ENCODE data around the gene RASSF6.

RASSF6 gene

DNA sequence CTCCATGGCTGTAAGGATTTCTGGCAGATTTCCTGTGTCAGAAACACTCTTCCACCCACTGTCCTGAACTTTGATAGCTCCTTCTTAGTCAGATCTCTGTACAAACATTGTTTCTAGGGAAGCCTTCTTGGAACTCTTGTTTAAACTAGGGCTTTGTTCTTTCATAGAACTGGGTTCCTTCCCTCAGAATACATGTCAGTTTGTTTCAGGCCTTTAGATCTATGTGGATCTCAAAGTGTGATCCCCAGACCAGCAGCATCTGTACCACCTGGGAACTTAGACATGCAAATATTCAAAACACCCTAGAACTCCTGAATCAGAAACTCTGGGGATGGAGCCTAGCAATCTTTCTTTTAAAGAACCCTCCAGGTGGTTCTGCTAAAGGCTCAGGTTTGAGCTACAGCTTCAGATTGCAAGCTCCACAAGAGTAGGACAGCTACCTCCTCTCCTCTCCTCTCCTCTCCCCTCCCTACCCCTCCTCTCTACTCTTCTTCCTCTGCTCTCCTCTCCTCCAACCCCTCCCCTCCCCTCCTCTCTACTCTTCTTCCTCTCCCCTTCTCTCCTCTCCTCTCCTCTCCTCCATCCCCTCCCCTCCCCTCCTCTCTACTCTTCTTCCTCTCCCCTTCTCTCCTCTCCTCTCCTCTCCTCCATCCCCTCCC, 12.7 kb downstream of the RASSF6 start:
- Histone ChIP-seq H3K36me3 (ENCODE audit: low read length) (no peaks in the 10 kb centered on the region), H3K27me3 (ENCODE audit: low read length) (no peaks in the 10 kb centered on the region), H3K9me2 (replicated peaks; ENCODE audit: insufficient read depth, low read length) (no peaks in the 10 kb centered on the region), H3K4me2 (ENCODE audit: low read depth, low read length, poor library complexity, severe bottlenecking) (peak overlapping the region; percentile 78), H3K4me3 (ENCODE audit: insufficient read depth, low read length, poor library complexity, severe bottlenecking) (peak overlapping the region; percentile 15), H4K20me1 (ENCODE audit: low read depth, low read length) (no peaks in the 10 kb centered on the region), H3K27ac (ENCODE audit: low read depth, low read length) (peak overlapping the region; percentile 100), H3F3A (ENCODE audit: insufficient read depth) (peaks cover 30% of the 10 kb centered on the region), H3K79me2 (ENCODE audit: insufficient read depth, low read length) (no peaks in the 10 kb centered on the region), H3K9ac (ENCODE audit: low read length) (peak overlapping the region; percentile 58), H3K9me3 (ENCODE audit: insufficient read depth, low read length) (no peaks in the 10 kb centered on the region), H2AFZ (ENCODE audit: low read depth, low read length, severe bottlenecking) (no peak overlapping the region)
- TF ChIP-seq CTCF (IDR thresholded peaks at IDR 0.05; ENCODE audit: insufficient read depth, low read length, poor library complexity, severe bottlenecking) (no peak), EZH2phosphoT487 (conservative IDR thresholded peaks at IDR 0.05; ENCODE audit: low read length) (no peak)

- peak overlapping the region; percentile 100 for H3K27ac ChIP-seq (ENCODE audit: low read depth, low read length)
Measured at GRCh38 chr4:73606465-73606974, 13.7 kb downstream of the RASSF6 start.

DNA sequence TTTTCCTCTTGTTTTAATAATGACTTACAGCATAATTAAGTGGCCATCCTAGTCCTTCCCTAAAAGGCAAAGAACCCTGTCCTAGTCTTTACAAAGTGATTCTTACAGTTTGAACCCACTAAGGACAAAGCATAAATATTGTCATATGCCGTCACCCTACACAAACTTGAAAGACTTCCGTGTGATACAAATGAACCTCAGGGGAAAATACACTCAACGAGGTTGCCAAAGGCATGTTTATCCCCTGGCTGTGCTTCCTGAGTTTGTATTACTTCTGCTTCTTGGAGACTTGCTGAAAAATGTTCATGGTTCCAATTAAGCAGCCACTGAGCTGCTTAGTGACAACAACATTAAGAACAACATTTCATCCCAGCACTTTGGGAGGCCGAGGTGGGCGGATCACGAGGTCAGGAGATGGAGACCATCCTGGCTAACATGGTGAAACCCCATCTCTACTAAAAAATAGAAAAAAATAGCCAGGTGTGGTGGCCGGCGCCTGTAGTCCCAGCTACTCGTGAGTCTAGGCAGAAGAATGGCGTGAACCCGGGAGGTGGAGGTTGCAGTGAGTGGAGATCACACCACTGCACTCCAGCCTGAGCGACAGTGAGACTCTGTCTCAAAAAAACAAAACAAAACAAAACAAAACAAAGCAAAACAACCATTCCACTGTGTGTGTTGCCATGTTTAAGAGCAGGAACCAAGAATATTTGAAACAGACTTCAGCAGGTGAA, 16.2 kb downstream of the RASSF6 start:
- TF ChIP-seq CTCF (IDR thresholded peaks at IDR 0.05; ENCODE audit: insufficient read depth, low read length, poor library complexity, severe bottlenecking) (no peak), EZH2phosphoT487 (conservative IDR thresholded peaks at IDR 0.05; ENCODE audit: low read length) (no peak)
- Histone ChIP-seq H3K9me2 (replicated peaks; ENCODE audit: insufficient read depth, low read length) (no peaks in the 10 kb centered on the region), H3K36me3 (ENCODE audit: low read length) (no peaks in the 10 kb centered on the region), H3K4me2 (ENCODE audit: low read depth, low read length, poor library complexity, severe bottlenecking) (peak overlapping the region; percentile 62), H3F3A (ENCODE audit: insufficient read depth) (peaks cover 46% of the 10 kb centered on the region), H3K9ac (ENCODE audit: low read length) (peak overlapping the region; percentile 48), H3K9me3 (ENCODE audit: insufficient read depth, low read length) (no peaks in the 10 kb centered on the region), H3K27ac (ENCODE audit: low read depth, low read length) (peak overlapping the region; percentile 100), H3K27me3 (ENCODE audit: low read length) (no peaks in the 10 kb centered on the region), H3K4me3 (ENCODE audit: insufficient read depth, low read length, poor library complexity, severe bottlenecking) (no peak overlapping the region), H4K20me1 (ENCODE audit: low read depth, low read length) (no peaks in the 10 kb centered on the region), H2AFZ (ENCODE audit: low read depth, low read length, severe bottlenecking) (no peak overlapping the region), H3K79me2 (ENCODE audit: insufficient read depth, low read length) (no peaks in the 10 kb centered on the region)

More at GRCh38 chr4:73606465-73606974, 13.7 kb downstream of the RASSF6 start:
- Histone ChIP-seq H2AFZ (ENCODE audit: low read depth, low read length, severe bottlenecking) (no peak overlapping the region), H3K9me2 (replicated peaks; ENCODE audit: insufficient read depth, low read length) (no peaks in the 10 kb centered on the region), H3K79me2 (ENCODE audit: insufficient read depth, low read length) (no peaks in the 10 kb centered on the region), H3F3A (ENCODE audit: insufficient read depth) (peaks cover 33% of the 10 kb centered on the region), H3K4me2 (ENCODE audit: low read depth, low read length, poor library complexity, severe bottlenecking) (peak overlapping the region; percentile 78), H3K9me3 (ENCODE audit: insufficient read depth, low read length) (no peaks in the 10 kb centered on the region), H3K9ac (ENCODE audit: low read length) (peak overlapping the region; percentile 58), H4K20me1 (ENCODE audit: low read depth, low read length) (no peaks in the 10 kb centered on the region), H3K36me3 (ENCODE audit: low read length) (no peaks in the 10 kb centered on the region), H3K27me3 (ENCODE audit: low read length) (no peaks in the 10 kb centered on the region), H3K4me3 (ENCODE audit: insufficient read depth, low read length, poor library complexity, severe bottlenecking) (peak overlapping the region; percentile 22)
- no peak for TF ChIP-seq CTCF (IDR thresholded peaks at IDR 0.05; ENCODE audit: insufficient read depth, low read length, poor library complexity, severe bottlenecking)
- no peak for TF ChIP-seq EZH2phosphoT487 (conservative IDR thresholded peaks at IDR 0.05; ENCODE audit: low read length)
